ENCODE data around the gene ADAM33.
A peak's percentile ranks its signal among the peaks of the same experiment; 100 is the strongest.

Gene ADAM33

GRCh38 chr20:3681931-3682781, at the start of gene ADAM33:
Gene ADAM33 (minus strand): TSS chr20:3682010. CDS start chr20:3682004, 6 bp downstream.
- no peak for DNase-seq

- DNase-seq = no peak
Measured at GRCh38 chr20:3730803-3731672, 49.2 kb upstream of the ADAM33 start.

- DNase-seq = no peak
Measured at GRCh38 chr20:3729811-3730540, 48.2 kb upstream of the ADAM33 start.

- no peak for DNase-seq
Measured at GRCh38 chr20:3729378-3729777, 47.6 kb upstream of the ADAM33 start.

- DNase-seq = no peak
Measured at GRCh38 chr20:3728876-3729275, 47.1 kb upstream of the ADAM33 start.

- no peak for DNase-seq
Measured at GRCh38 chr20:3728354-3728753, 46.5 kb upstream of the ADAM33 start.

- DNase-seq = no peak
Measured at GRCh38 chr20:3727401-3728021, 45.7 kb upstream of the ADAM33 start.

GRCh38 chr20:3724356-3724755, 42.5 kb upstream of the ADAM33 start:
- no peak for DNase-seq

GRCh38 chr20:3723284-3723683, 41.5 kb upstream of the ADAM33 start:
- no peak for DNase-seq

GRCh38 chr20:3721912-3722311, 40.1 kb upstream of the ADAM33 start:
- no peak for DNase-seq

- DNase-seq = no peak
Measured at GRCh38 chr20:3720626-3721025, 38.8 kb upstream of the ADAM33 start.

- DNase-seq = no peak
Measured at GRCh38 chr20:3720068-3720467, 38.3 kb upstream of the ADAM33 start.

- DNase-seq = no peak
Measured at GRCh38 chr20:3719046-3719445, 37.2 kb upstream of the ADAM33 start.

GRCh38 chr20:3716195-3716834, 34.5 kb upstream of the ADAM33 start:
- peak; percentile 46 to 82 for DNase-seq

- DNase-seq = no peak
Measured at GRCh38 chr20:3714092-3714491, 32.3 kb upstream of the ADAM33 start.

- no peak for DNase-seq
Measured at GRCh38 chr20:3712279-3712873, 30.6 kb upstream of the ADAM33 start, which contains the start of gene SIGLEC1. Gene SIGLEC1 (minus strand): TSS chr20:3712600. CDS start chr20:3707128, 5,472 bp downstream.

GRCh38 chr20:3711484-3711941, 29.7 kb upstream of the ADAM33 start:
- no peak for DNase-seq

GRCh38 chr20:3710703-3711483, 29.1 kb upstream of the ADAM33 start:
- DNase-seq = peak in 1 of 2 experiments; percentile 65

GRCh38 chr20:3710011-3710466, 28.2 kb upstream of the ADAM33 start:
- no peak for DNase-seq

GRCh38 chr20:3707508-3707899, 25.7 kb upstream of the ADAM33 start:
- DNase-seq = no peak
